SK-N-SH treated with all-trans-retinoic acid at 6 μM for 48 hours (cell line): ENCODE measurements around the gene NBEA.

ENCODE experiments used
- ARNTL ChIP-seq: fragments of 450-650 bp; formaldehyde crosslinking; IDR thresholded peaks from 2 replicates; pipeline ENCODE4 v1.5.0; 2020; ENCODE audit warnings: low read depth, mild to moderate bottlenecking, moderate library complexity, borderline replicate concordance
- BACH2 ChIP-seq: fragments of 250-450 bp; sonication (Bioruptor Pico); IDR thresholded peaks from 2 replicates; pipeline ENCODE4 v1.9.0; 2021; ENCODE audit warnings: mild to moderate bottlenecking, borderline replicate concordance
- CREB5 ChIP-seq: fragments of 250-450 bp; sonication (Bioruptor Pico); IDR thresholded peaks from 2 replicates; pipeline ENCODE4 v1.5.1; 2020; ENCODE audit warnings: low read depth, mild to moderate bottlenecking, moderate library complexity
- CSDC2 ChIP-seq: fragments of 250-450 bp; sonication (Bioruptor Pico); IDR thresholded peaks from 2 replicates; pipeline ENCODE4 v1.5.0; 2020; ENCODE audit warnings: mild to moderate bottlenecking, moderate library complexity
- ESRRG ChIP-seq: fragments of 250-450 bp; sonication (Bioruptor Pico); IDR thresholded peaks from 2 replicates; pipeline ENCODE4 v1.6.1; 2021; ENCODE audit warnings: mild to moderate bottlenecking
- POU6F1 ChIP-seq: fragments of 250-450 bp; sonication (Bioruptor Pico); IDR thresholded peaks from 2 replicates; pipeline ENCODE4 v1.8.0; 2021; ENCODE audit warnings: low read depth, mild to moderate bottlenecking, moderate library complexity, borderline replicate concordance
- SNAI2 ChIP-seq: fragments of 250-450 bp; sonication (Bioruptor Pico); IDR thresholded peaks from 2 replicates; pipeline ENCODE4 v1.5.0; 2020; ENCODE audit warnings: mild to moderate bottlenecking, moderate library complexity
- TCF4 ChIP-seq: fragments of 250-450 bp; sonication (Bioruptor Pico); IDR thresholded peaks from 2 replicates; pipeline ENCODE4 v1.8.0; 2021; ENCODE audit warnings: mild to moderate bottlenecking, moderate library complexity, borderline replicate concordance
- TOX ChIP-seq: fragments of 250-450 bp; sonication (Bioruptor Pico); IDR thresholded peaks from 2 replicates; pipeline ENCODE4 v1.8.0; 2021; ENCODE audit warnings: mild to moderate bottlenecking, moderate library complexity, borderline replicate concordance
- ZC3H10 ChIP-seq: fragments of 250-450 bp; sonication (Bioruptor Pico); IDR thresholded peaks from 2 replicates; pipeline ENCODE4 v1.5.1; 2021; ENCODE audit warnings: mild to moderate bottlenecking, moderate library complexity
- ZFP3 ChIP-seq: fragments of 250-450 bp; sonication (Bioruptor Pico); IDR thresholded peaks from 2 replicates; pipeline ENCODE4 v1.5.0; 2020; ENCODE audit warnings: mild to moderate bottlenecking, moderate library complexity
- ZFP30 ChIP-seq: fragments of 450-650 bp; formaldehyde crosslinking; IDR thresholded peaks from 2 replicates; pipeline ENCODE4 v1.5.0; 2022; ENCODE audit warnings: mild to moderate bottlenecking, moderate library complexity
- TF ChIP-seq, protein P1 (sequence below): fragments of 250-450 bp; sonication (Bioruptor Pico); IDR thresholded peaks from 2 replicates; pipeline ENCODE4 v1.8.0; 2020; ENCODE audit warnings: mild to moderate bottlenecking, moderate library complexity, borderline replicate concordance

- TF ChIP-seq, protein P1, sequence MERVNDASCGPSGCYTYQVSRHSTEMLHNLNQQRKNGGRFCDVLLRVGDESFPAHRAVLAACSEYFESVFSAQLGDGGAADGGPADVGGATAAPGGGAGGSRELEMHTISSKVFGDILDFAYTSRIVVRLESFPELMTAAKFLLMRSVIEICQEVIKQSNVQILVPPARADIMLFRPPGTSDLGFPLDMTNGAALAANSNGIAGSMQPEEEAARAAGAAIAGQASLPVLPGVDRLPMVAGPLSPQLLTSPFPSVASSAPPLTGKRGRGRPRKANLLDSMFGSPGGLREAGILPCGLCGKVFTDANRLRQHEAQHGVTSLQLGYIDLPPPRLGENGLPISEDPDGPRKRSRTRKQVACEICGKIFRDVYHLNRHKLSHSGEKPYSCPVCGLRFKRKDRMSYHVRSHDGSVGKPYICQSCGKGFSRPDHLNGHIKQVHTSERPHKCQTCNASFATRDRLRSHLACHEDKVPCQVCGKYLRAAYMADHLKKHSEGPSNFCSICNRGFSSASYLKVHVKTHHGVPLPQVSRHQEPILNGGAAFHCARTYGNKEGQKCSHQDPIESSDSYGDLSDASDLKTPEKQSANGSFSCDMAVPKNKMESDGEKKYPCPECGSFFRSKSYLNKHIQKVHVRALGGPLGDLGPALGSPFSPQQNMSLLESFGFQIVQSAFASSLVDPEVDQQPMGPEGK (CRISPR knock-in tag), result no peak
- no peak for TF ChIP-seq BACH2 (CRISPR knock-in tag)
- no peak for TF ChIP-seq SNAI2
- TF ChIP-seq ZFP3 (CRISPR knock-in tag), result no peak
- TF ChIP-seq ARNTL (CRISPR knock-in tag), result no peak
- peak; percentile 92 for TF ChIP-seq TOX (CRISPR knock-in tag)
- no peak for TF ChIP-seq CREB5 (CRISPR knock-in tag)
- no peak for TF ChIP-seq ZC3H10 (CRISPR knock-in tag)
- TF ChIP-seq ESRRG (CRISPR knock-in tag), result no peak
- no peak for TF ChIP-seq CSDC2
- no peak for TF ChIP-seq ZFP30
- TF ChIP-seq POU6F1, result no peak
- peak; percentile 46; the same call in 1 of the 2 replicates for TF ChIP-seq TCF4 (CRISPR knock-in tag)
Observed at GRCh38 chr13:35548790-35549189, 606.7 kb downstream of the NBEA start.
